SK-N-SH (cell line): ENCODE measurements around the gene TMEM255B. TPM values are rescaled to one million over a fixed set of nuclear protein-coding genes. Genes with fewer than 3 reads are reported as not detected.

ENCODE experiments used
- CTCF ChIA-PET: fragments of 300-600, 350-600 bp; formaldehyde crosslinking; extraction: SDS; loops from one replicate; lab custom pipeline; 2021; lab: Yijun Ruan, JAX
- POLR2A ChIA-PET: fragments of 350-600 bp; sonication (Branson Sonifier 250); formaldehyde crosslinking; extraction: SDS; loops from one replicate; lab custom pipeline; 2020; ENCODE audit warnings: antibody characterized with exemption, inconsistent platforms; lab: Yijun Ruan, JAX
- DNase-seq: peaks from one replicate; pipeline ENCODE4 v3.0.0; 2012
- H2AFZ ChIP-seq: fragments of 200-600 bp; sonication (generic); 2 replicates; pipeline ENCODE4 v1.8.1; 2016; ENCODE audit warnings: antibody characterized with exemption, mild to moderate bottlenecking, low read depth
- H3F3A ChIP-seq: fragments of 200-600 bp; sonication (generic); replicated peaks from 2 replicates; pipeline ENCODE3; 2016; ENCODE audit warnings: antibody characterized with exemption, mild to moderate bottlenecking; ENCODE audit not compliant: insufficient read depth
- H3K27ac ChIP-seq, 2 experiments: fragments of 200-500 bp in 1 of 2; fragments of 200-600 bp in 1 of 2; sonication (Bioruptor generic) in 1 of 2; sonication (generic), shearing (Covaris generic) in 1 of 2; 2 replicates each; pipeline versions ENCODE4 v1.5.1 to v1.6.1; 2014 to 2016; ENCODE audit warnings: low read depth in 2 of 2, inconsistent platforms in 1 of 2, low read length in 1 of 2, mild to moderate bottlenecking in 1 of 2, mixed read lengths in 1 of 2
- H3K27me3 ChIP-seq: fragments of 200-600 bp; sonication (generic), shearing (Covaris generic); 2 replicates; pipeline ENCODE4 v1.6.1; 2016; ENCODE audit warnings: mixed run types; ENCODE audit not compliant: insufficient read depth
- H3K36me3 ChIP-seq, 2 experiments: fragments of 200-500 bp in 1 of 2; fragments of 200-600 bp in 1 of 2; sonication (Bioruptor generic) in 1 of 2; sonication (generic) in 1 of 2; replicated peaks in 1 of 2; 2 replicates each; pipeline versions ENCODE3 to v1.5.1; 2014 to 2016; ENCODE audit warnings: low read length in 1 of 2, mild to moderate bottlenecking in 1 of 2; ENCODE audit not compliant: insufficient read depth in 2 of 2, control insufficient read depth in 1 of 2
- H3K4me1 ChIP-seq, 2 experiments: fragments of 200-500 bp in 1 of 2; fragments of 200-600 bp in 1 of 2; sonication (Bioruptor generic) in 1 of 2; sonication (generic), shearing (Covaris generic) in 1 of 2; 2 replicates each; pipeline versions ENCODE4 v1.5.1 to v1.6.1; 2014 to 2016; ENCODE audit warnings: low read depth in 1 of 2, low read length in 1 of 2, mixed run types in 1 of 2; ENCODE audit not compliant: insufficient read depth in 2 of 2, control insufficient read depth in 1 of 2
- H3K4me2 ChIP-seq: fragments of 200-600 bp; sonication (generic), shearing (Covaris generic); 2 replicates; pipeline ENCODE4 v1.6.1; 2017; ENCODE audit warnings: mixed run types
- H3K4me3 ChIP-seq, 2 experiments: fragments of 200-500 bp in 1 of 2; fragments of 200-600 bp in 1 of 2; sonication (Bioruptor generic) in 1 of 2; sonication (generic), shearing (Covaris generic) in 1 of 2; 2 replicates each; pipeline versions ENCODE4 v1.5.1 to v1.8.1; 2014 to 2016; ENCODE audit warnings: low read depth in 2 of 2, inconsistent platforms in 1 of 2, low read length in 1 of 2, mild to moderate bottlenecking in 1 of 2, mixed read lengths in 1 of 2, moderate library complexity in 1 of 2
- H3K79me2 ChIP-seq: fragments of 200-600 bp; sonication (generic); 2 replicates; pipeline ENCODE4 v1.8.1; 2017; ENCODE audit warnings: mild to moderate bottlenecking; ENCODE audit not compliant: insufficient read depth
- H3K9ac ChIP-seq: fragments of 200-600 bp; sonication (generic); 2 replicates; pipeline ENCODE4 v1.6.1; 2017; ENCODE audit warnings: mixed run types
- H3K9me2 ChIP-seq: fragments of 200-600 bp; sonication (generic); 2 replicates; pipeline ENCODE4 v1.6.1; 2017; ENCODE audit warnings: mixed run types
- H3K9me3 ChIP-seq: fragments of 200-600 bp; sonication (generic); 2 replicates; pipeline ENCODE4 v1.6.1; 2017; ENCODE audit warnings: mixed run types, mild to moderate bottlenecking, moderate library complexity
- H4K20me1 ChIP-seq: fragments of 200-600 bp; sonication (generic); 2 replicates; pipeline ENCODE4 v1.6.1; 2017; ENCODE audit warnings: mild to moderate bottlenecking, mixed run types; ENCODE audit not compliant: insufficient read depth
- CHD2 ChIP-seq: fragments of 150-350 bp; IDR thresholded peaks from 2 replicates; pipeline ENCODE4 v1.6.1; 2018; ENCODE audit warnings: low read length; ENCODE audit not compliant: partially characterized antibody
- EP300 ChIP-seq, 2 experiments: IDR thresholded peaks; 2 replicates each; pipeline versions ENCODE4 v1.4.0 to v1.6.1; 2012; ENCODE audit warnings: borderline replicate concordance in 1 of 2, low read depth in 1 of 2, low read length in 1 of 2
- GATA2 ChIP-seq: sonication (generic); formaldehyde crosslinking; IDR thresholded peaks from 2 replicates; pipeline ENCODE4 v1.5.0; 2020; ENCODE audit warnings: mild to moderate bottlenecking, missing genetic modification reagents
- MEF2A ChIP-seq: IDR thresholded peaks from 2 replicates; pipeline ENCODE4 v1.4.0; 2012; ENCODE audit warnings: low read depth, borderline replicate concordance
- MXI1 ChIP-seq: IDR thresholded peaks from 2 replicates; pipeline ENCODE4 v1.6.1; 2012; ENCODE audit warnings: mild to moderate bottlenecking, low read depth, low read length, improper control_type of control experiment
- NRF1 ChIP-seq: IDR thresholded peaks from 2 replicates; pipeline ENCODE4 v1.6.1; 2012; ENCODE audit warnings: low read depth, mild to moderate bottlenecking, low read length
- RAD21 ChIP-seq: IDR thresholded peaks from 2 replicates; pipeline ENCODE4 v1.6.1; 2012; ENCODE audit warnings: mild to moderate bottlenecking, low read length
- RCOR1 ChIP-seq: fragments of 150-350 bp; IDR thresholded peaks from 2 replicates; pipeline ENCODE4 v1.6.1; 2017; ENCODE audit warnings: antibody characterized with exemption, low read length
- RFX5 ChIP-seq: IDR thresholded peaks from 2 replicates; pipeline ENCODE4 v1.6.1; 2012; ENCODE audit warnings: mild to moderate bottlenecking, improper control_type of control experiment, low read length
- SMC3 ChIP-seq: IDR thresholded peaks from 2 replicates; pipeline ENCODE4 v1.6.1; 2012; ENCODE audit warnings: low read depth, low read length, improper control_type of control experiment
- TAF1 ChIP-seq: IDR thresholded peaks from 2 replicates; pipeline ENCODE4 v1.6.1; 2012; ENCODE audit warnings: low read depth, mild to moderate bottlenecking, low read length, moderate library complexity, borderline replicate concordance
- TCF12 ChIP-seq: IDR thresholded peaks from 2 replicates; pipeline ENCODE4 v1.4.0; 2012
- TEAD4 ChIP-seq: IDR thresholded peaks from 2 replicates; pipeline ENCODE4 v1.4.0; 2012; ENCODE audit warnings: mild to moderate bottlenecking, borderline replicate concordance; ENCODE audit not compliant: insufficient read depth
- ZBTB33 ChIP-seq: IDR thresholded peaks from 2 replicates; pipeline ENCODE4 v1.4.0; 2012; ENCODE audit warnings: low read depth, borderline replicate concordance
- WGBS: methylation state at CpG from one replicate; pipeline ENCODE4 v1.1.6; 2017; ENCODE audit warnings: low lambda C conversion rate; 5-methylcytosine and 5-hydroxymethylcytosine counted together
- polyA plus RNA-seq, 3 experiments: library from polyadenylated mRNA; depleted of rRNA; stranded (reverse); fragments of >200 nt; gene quantifications; 2 replicates each; pipeline ENCODE4 v1.2.3, GENCODE V29; 2012
- TF ChIP-seq, protein P1 (sequence below): fragments of 200-600 bp; sonication (generic); IDR thresholded peaks from 2 replicates; pipeline ENCODE4 v1.6.1; 2017; ENCODE audit warnings: antibody characterized with exemption, mild to moderate bottlenecking, moderate library complexity

TMEM255B gene
- polyA plus RNA-seq, 1 of the 3 experiments (the other 2 are of a cell fraction), result 14.8 TPM

- Histone ChIP-seq H3K4me1 (peaks cover 28 to 48% of the 10 kb centered on the region in 2 experiments; a peak in 3 of 4 replicates), H3K36me3 (peaks cover 0 to 4% of the 10 kb centered on the region in 2 experiments), H3K9ac (no peak overlapping the region), H3F3A (peaks cover 22% of the 10 kb centered on the region), H3K4me2 (peak overlapping the region; percentile 37; the same call in 1 of the 2 replicates), H4K20me1 (no peaks in the 10 kb centered on the region), H3K27ac (no peak overlapping the region), H3K9me3 (no peaks in the 10 kb centered on the region), H3K27me3 (no peaks in the 10 kb centered on the region), H3K79me2 (no peaks in the 10 kb centered on the region; the same call in 1 of the 2 replicates), H2AFZ (no peak overlapping the region)
- POLR2A ChIA-PET, result no interaction called here
- DNase-seq, result no peak
- CTCF ChIA-PET, result interaction anchor here (0.5 to 1.7 kb wide), 15 partner anchors 10 to 420 kb away, joined by 3 to 13 read pairs (median 3); no protein-coding TSS in a partner anchor
- WGBS, result 59% methylated on average over 17 of the region's 25 CpGs
- no peak for TF ChIP-seq TAF1
- TF ChIP-seq RCOR1, result no peak
- TF ChIP-seq, all 33 proteins: peak for 0
- Histone ChIP-seq H3K9me2 (no peaks in the 10 kb centered on the region), H3K4me3 (peak overlapping the region in 1 of 2 experiments; percentile 40; a peak in 1 of 4 replicates)
Measured at GRCh38 chr13:113816254-113816929, 57.4 kb downstream of the TMEM255B start.

DNA sequence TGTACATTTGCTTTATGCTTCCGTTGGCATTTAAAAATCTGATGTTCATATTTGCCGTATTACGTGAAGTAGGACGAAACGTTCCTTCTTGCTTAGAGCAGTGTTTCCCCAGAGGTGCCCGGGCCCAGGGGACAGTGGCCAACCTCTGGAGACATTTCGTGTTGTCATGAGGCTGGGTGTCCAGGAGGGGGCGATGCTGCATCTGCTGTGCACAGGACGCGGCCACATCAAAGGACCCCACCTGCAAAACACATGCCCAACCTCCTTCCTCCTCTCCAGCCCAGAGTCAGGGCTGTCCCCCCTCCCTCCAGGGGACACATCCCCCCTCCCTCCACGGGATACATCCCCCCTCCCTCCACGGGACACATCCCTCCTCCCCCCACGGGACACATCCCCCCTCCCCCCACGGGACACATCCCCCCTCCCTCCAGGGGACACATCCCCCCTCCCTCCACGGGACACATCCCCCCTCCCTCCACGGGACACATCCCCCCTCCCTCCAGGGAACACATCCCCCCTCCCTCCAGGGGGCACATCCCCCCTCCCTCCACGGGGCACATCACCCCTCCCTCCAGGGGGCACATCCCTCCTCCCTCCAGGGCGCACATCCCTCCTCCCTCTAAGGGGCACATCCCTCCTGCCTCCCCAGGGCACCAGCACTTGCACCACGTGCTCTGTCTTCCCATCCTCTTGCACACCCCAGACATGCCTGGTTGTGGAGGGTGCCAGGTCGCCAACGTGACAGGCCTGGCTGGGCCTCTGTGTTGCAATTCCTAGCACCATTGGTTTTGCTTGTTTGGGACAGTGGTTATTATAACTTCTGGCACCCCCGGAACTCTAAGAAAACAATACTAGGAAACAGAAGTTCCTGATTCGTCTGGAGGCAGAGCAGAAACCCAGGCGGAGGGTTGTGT, 58.2 kb downstream of the TMEM255B start:
- ChIA-PET CTCF (interaction anchor here (0.7 to 2.6 kb wide), 15 partner anchors 10 to 419 kb away, joined by 3 to 13 read pairs (median 3); no protein-coding TSS in a partner anchor), POLR2A (no interaction called here)
- peak; percentile 91 for DNase-seq
- H3K9me3 ChIP-seq, result no peaks in the 10 kb centered on the region
- peak overlapping the region in 1 of 2 experiments; percentile 40; a peak in 1 of 4 replicates for H3K4me3 ChIP-seq
- H4K20me1 ChIP-seq, result no peaks in the 10 kb centered on the region
- H3K4me2 ChIP-seq, result peak overlapping the region; percentile 37; the same call in 1 of the 2 replicates
- peak; percentile 37; the same call in 1 of the 2 replicates for TF ChIP-seq MXI1
- TF ChIP-seq RFX5, result no peak
- TF ChIP-seq MEF2A, result no peak
- TF ChIP-seq NRF1, result no peak
- TF ChIP-seq RAD21, result peak; percentile 97
- TF ChIP-seq GATA2 (CRISPR knock-in tag), result no peak
- no peak for TF ChIP-seq TEAD4
- TF ChIP-seq TCF12, result peak; percentile 49; the same call in 1 of the 2 replicates
- no peak for TF ChIP-seq EP300 (IDR thresholded peaks at IDR 0.05; ENCODE audit: borderline replicate concordance in 1 of 2, low read depth in 1 of 2, low read length in 1 of 2)
- TF ChIP-seq ZBTB33, result no peak
- TF ChIP-seq CHD2, result peak; percentile 54
- TF ChIP-seq SMC3, result peak; percentile 91
- TF ChIP-seq, protein P1, sequence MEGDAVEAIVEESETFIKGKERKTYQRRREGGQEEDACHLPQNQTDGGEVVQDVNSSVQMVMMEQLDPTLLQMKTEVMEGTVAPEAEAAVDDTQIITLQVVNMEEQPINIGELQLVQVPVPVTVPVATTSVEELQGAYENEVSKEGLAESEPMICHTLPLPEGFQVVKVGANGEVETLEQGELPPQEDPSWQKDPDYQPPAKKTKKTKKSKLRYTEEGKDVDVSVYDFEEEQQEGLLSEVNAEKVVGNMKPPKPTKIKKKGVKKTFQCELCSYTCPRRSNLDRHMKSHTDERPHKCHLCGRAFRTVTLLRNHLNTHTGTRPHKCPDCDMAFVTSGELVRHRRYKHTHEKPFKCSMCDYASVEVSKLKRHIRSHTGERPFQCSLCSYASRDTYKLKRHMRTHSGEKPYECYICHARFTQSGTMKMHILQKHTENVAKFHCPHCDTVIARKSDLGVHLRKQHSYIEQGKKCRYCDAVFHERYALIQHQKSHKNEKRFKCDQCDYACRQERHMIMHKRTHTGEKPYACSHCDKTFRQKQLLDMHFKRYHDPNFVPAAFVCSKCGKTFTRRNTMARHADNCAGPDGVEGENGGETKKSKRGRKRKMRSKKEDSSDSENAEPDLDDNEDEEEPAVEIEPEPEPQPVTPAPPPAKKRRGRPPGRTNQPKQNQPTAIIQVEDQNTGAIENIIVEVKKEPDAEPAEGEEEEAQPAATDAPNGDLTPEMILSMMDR, result peak; percentile 82
- H2AFZ ChIP-seq, result no peak overlapping the region
- H3K27me3 ChIP-seq, result no peaks in the 10 kb centered on the region
- H3K9me2 ChIP-seq, result no peaks in the 10 kb centered on the region
- no peaks in the 10 kb centered on the region; the same call in 1 of the 2 replicates for H3K79me2 ChIP-seq
- H3K27ac ChIP-seq, result peak overlapping the region in 1 of 2 experiments; percentile 60; a peak in 2 of 4 replicates
- no peak overlapping the region for H3K9ac ChIP-seq
- peaks cover 30% of the 10 kb centered on the region for H3F3A ChIP-seq
- WGBS, result 28% methylated on average over 20 of the region's 24 CpGs
- H3K4me1 ChIP-seq, result peaks cover 36 to 52% of the 10 kb centered on the region in 2 experiments; a peak in 3 of 4 replicates
- H3K36me3 ChIP-seq, result peaks cover 0 to 4% of the 10 kb centered on the region in 2 experiments
